T1000 (cell line): ENCODE data around the gene GOPC.

Experiments used
- DNase-seq: peaks from one replicate; lab custom pipeline; 2025; ENCODE audit warnings: mixed read lengths; lab: John Stamatoyannopoulos, UW

The GOPC gene

GRCh38 chr6:117514655-117515054 is 87.7 kb downstream of the GOPC start:
- no peak for DNase-seq

- DNase-seq: no peak
These were observed 88.4 kb downstream of the GOPC start for GRCh38 chr6:117513778-117514365.

- no peak for DNase-seq
These were observed 89.2 kb downstream of the GOPC start for GRCh38 chr6:117512987-117513573.

- no peak for DNase-seq
These were observed 90.1 kb downstream of the GOPC start for GRCh38 chr6:117512056-117512828.
